ENCODE measurements around the gene SLC12A3.
"Not testable (repeated sequence)": the region's sequence is repeated elsewhere in the genome, so short reads cannot be mapped to it uniquely, and the experiment has no call there.

The SLC12A3 gene

GRCh38 chr16:56929639-56930038, 64.6 kb downstream of the SLC12A3 start:
- DNase-seq = no peak

DNA sequence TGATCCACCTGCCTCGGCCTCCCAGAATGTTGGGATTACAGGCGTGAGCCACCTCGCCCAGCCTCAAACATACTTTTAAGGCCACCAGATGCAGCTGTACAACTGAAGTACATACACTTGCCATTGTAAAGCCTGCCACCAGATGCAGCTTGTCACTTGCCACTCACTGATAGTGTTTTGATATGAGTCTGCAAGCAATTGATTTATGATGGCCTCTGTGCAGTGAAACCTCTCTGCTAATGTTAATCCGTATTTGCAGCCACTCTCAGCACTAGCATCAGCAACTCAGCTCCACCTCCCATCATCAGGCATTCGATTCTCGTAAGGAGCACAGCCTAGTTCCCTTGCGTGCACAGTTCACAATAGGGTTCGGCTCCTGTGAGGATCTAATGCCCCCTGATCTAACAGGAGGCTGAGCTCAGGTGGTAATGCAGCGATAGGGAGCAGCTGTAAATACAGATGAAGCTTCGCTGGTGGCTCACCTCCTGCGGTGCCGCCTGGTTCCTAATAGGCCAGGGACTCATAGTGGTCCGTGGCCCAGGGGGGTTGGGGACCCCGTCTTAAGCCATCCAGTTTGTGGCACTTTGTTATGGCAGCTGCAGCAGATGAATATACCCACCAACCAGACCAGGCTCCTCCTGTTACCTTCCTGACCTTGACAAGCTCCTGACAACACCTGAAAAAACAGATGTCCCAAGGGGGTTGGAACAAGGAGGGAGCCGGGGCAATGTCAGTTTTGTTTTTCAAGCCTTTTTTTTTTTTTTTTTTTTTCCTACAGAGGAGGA, 65.7 kb downstream of the SLC12A3 start:
- DNase-seq = no peak

- DNase-seq = no peak
Observed at GRCh38 chr16:56931271-56931891, 66.4 kb downstream of the SLC12A3 start.

GRCh38 chr16:56931892-56932720, 67.1 kb downstream of the SLC12A3 start, which contains the start of gene HERPUD1:
Gene HERPUD1, plus strand, starts transcription at chr16:56932142. Its CDS starts 103 bp downstream, at chr16:56932245.
- peak; percentile 90 for DNase-seq

- DNase-seq = no peak
Observed at GRCh38 chr16:56932721-56933619, 68.0 kb downstream of the SLC12A3 start.

DNA sequence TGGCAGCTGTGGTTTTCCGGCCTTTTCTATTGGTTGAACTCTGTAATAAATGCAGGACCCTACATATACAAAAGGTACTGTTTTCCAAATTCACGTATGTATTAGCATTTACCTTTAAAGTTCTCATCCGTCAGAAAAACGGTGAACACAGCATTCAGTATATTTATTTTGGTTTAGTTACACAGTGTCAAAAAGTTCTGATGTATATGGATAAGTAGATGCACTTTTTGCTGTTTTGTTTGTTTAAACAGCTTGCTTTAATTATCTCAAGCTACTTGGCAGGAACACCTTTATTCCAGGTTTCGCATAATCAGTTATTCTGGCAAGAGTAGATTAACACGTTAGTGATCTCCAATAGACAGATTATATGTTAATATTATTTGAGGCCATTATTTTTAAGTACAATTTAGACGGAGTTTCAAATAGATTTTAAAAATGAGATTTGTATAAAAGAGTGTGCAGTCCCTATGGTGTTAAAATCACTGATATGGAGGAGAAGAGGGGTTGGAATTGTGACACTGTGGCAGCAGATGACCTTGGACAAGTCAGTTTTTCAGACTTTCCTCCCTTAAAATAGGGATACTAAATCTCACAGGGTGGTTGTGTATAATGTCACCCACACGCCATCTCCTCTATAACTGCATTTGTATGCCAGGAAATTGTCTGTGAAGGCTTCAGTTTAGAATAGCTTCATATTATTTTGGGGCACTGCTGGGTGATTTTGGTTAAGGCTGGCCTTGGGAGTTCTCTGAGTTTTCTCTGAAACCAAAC, 69.0 kb downstream of the SLC12A3 start:
- DNase-seq = no peak

DNA sequence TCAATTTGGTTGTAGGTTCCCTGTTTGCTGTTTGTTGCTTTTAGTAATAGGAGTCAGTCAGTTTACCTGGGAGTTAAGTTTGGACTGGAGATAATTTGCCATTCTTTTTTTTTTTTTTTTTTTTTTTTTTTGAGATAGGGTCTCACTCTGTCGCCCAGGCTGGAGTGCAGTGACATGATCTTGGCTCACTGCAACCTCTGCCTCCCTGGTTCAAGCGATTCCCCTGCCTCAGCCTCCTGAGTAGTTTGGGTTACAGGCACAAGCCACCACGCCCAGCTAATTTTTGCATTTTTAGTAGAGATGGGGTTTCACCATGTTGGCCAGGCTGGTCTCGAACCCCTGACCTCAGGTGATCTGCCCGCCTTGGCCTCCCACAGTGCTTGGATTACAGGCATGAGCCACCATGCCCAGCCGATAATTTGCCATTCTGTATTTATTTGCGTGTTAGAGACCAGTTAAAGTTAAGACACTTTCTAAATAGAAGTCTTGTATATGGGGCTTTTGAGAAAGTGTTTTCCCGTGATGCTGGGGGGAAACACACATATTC, 69.7 kb downstream of the SLC12A3 start:
- not testable (repeated sequence) for DNase-seq

DNA sequence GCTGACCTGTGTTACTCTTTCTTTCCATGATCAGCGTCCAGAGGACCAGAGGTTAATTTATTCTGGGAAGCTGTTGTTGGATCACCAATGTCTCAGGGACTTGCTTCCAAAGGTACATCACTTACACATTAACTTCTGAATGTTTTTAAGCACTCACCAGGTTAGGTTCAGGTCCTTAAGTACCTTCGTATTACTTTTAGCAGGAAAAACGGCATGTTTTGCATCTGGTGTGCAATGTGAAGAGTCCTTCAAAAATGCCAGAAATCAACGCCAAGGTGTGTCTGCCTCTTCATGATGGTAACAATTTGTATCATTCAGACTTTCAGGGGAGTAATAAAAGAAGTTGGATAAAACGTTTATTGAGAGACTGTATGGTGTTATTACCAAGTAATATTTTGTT, 70.2 kb downstream of the SLC12A3 start:
- no peak for DNase-seq

GRCh38 chr16:56936491-56936890, 71.5 kb downstream of the SLC12A3 start:
- DNase-seq = no peak

DNA sequence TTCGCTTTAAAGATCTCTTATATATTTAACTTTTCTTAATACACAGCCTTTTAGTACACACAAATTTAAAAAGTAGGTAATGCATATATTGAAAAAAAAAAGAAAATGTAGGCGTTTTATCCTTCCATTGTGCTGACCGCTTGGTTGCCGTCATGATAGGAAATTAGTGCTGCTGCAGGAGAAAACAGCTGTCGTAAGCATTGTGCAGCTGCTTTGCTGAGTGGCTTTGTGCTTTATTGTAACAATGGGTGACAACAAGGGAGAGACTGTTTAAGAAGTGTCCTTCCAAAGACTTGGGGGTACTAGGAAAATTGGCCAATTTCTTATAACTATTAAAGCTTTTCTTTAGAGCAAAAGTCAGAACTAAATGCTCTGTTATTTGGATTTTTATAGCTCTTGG, 71.9 kb downstream of the SLC12A3 start:
- no peak for DNase-seq

DNA sequence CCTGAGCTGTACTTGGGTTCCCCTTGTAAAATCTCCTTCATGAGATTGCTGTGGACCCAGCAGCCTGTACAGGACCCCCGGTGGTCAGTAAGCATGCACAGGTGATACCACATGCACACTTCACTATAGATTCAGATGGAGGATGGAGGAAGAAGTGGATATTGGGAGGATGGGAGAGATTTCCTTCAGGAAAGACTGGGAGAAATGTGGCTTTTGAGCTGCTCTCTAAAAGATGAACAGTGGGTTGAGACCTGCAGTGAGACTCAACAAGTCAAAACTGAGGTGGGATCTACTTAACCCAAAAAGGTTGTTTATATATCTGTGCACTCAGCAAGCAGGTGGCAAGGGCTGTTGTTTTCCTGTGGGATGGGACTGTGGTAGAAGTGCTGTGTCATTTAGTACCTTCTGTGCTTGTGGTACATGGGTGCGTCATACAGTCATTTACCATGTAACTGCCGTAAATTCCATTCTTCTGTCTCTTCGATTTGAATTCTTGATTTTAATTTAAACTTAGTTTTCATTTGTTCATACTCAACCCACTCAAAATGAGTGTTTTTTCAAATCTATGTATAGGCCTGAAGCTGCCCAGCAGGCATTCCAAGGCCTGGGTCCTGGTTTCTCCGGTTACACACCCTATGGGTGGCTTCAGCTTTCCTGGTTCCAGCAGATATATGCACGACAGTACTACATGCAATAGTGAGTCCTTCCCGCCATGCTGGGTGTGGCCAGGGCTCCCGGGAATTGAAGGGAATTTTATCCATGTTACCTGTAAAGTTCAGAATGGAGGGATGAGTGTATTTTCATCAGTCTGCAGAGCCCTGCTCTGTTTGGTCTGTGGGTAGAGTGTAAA, 73.9 kb downstream of the SLC12A3 start:
- no peak for DNase-seq

- DNase-seq = no peak
Observed at GRCh38 chr16:56939801-56940200, 74.8 kb downstream of the SLC12A3 start.

DNA sequence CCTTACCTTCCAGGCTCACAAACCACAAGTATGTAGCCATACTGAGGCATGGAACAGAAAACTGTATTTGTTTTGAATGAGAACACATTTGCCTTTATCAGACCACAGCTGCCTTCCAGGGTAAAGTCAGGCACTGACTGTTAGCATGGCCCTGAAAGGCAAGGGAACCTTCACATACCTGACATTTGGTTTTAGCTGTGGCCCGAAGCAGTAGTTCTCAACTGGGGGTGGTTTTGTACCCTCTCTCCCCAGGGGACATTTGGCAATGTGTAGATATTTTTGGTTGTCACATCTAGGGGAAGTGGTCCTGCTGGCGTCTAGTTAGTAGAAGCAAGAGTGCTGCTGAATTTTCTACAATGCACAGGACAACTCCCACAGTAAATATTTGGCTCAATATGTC, 76.1 kb downstream of the SLC12A3 start:
- DNase-seq = no peak

DNA sequence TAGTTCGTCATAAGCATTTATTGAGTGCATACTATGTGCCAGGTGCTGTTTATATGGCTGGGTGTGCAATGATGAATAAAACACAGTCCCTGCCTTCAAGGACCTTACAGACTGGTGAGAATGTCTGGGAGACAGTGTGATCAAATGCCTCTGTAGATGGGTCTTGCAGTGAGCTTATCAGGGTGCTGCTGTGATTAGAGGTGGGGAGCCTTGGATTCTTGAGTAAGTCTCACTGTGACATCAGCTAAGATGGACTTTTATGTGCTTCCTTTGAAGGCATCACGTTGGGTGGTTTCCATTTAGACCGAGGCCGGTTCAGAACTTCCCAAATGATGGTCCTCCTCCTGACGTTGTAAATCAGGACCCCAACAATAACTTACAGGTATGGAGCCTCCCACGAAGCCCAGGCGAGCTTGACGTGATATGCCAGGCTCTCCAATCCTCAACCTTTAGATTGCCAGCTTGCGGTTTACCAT, 76.9 kb downstream of the SLC12A3 start:
- no peak for DNase-seq

- DNase-seq = no peak
Observed at GRCh38 chr16:56943761-56944375, 78.9 kb downstream of the SLC12A3 start.

GRCh38 chr16:56944954-56945839, 80.2 kb downstream of the SLC12A3 start:
- no peak for DNase-seq

DNA sequence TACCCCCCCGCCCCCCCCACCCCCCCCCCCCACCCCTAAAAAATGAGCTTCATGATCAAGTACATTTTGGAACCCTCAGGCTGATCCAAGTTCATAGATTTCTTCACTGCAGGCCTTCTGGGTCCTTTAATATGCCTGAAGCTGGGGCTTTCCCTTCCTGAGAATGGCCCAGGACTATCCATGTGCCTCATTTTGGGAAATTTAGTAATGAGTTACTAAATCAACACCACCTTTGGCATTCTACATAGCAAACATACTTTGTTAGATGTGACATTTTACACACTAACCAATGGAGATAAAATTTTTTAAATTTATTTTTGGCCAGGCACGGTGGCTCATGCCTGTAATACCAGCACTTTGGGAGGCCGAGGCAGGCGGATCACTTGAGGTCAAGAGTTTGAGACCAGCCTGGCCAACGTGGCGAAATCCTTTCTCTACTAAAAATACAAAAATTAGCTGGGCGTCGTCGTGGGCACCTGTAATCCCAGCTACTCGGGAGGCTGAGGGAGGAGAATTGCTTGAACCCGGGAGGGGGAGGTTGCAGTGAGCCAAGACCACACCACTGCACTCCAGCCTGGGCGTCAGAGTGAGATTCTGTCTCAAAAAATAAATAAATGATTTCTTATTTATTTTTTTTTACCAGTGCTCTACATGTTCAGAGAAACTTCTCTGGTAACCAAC, 81.0 kb downstream of the SLC12A3 start:
- DNase-seq = no peak

All from NCI-H1694 treated with DMSO at 0.1 percent for 48 hours (cell line).